HG02943 (cell line): ENCODE measurements around the gene ZBTB42.
"Not testable (repeated sequence)": the region's sequence is repeated elsewhere in the genome, so short reads cannot be mapped to it uniquely, and the experiment has no call there.

ENCODE experiments used
- ATAC-seq: cut with Tn5 transposase; IDR thresholded peaks from one replicate; pipeline ENCODE4 v1.9.1; 2021; ENCODE audit warnings: mild to moderate bottlenecking, low read depth, moderate library complexity; ENCODE audit not compliant: unreplicated experiment

The ZBTB42 gene

GRCh38 chr14:104827177-104828055 lies 26.5 kb downstream of the ZBTB42 start:
- ATAC-seq, result no peak

GRCh38 chr14:104830781-104831180 lies 29.9 kb downstream of the ZBTB42 start:
- no peak for ATAC-seq

- not testable (repeated sequence) for ATAC-seq
Measured at GRCh38 chr14:104836171-104836935, 35.5 kb downstream of the ZBTB42 start.

GRCh38 chr14:104841730-104842129 lies 40.8 kb downstream of the ZBTB42 start:
- no peak for ATAC-seq

GRCh38 chr14:104843006-104843405 lies 42.1 kb downstream of the ZBTB42 start:
- ATAC-seq, result no peak

GRCh38 chr14:104843442-104844305 lies 42.8 kb downstream of the ZBTB42 start:
- ATAC-seq, result no peak

GRCh38 chr14:104844306-104845032 lies 43.6 kb downstream of the ZBTB42 start:
- ATAC-seq, result no peak

- no peak for ATAC-seq
Measured at GRCh38 chr14:104845033-104845666, 44.2 kb downstream of the ZBTB42 start.

- ATAC-seq, result no peak
Measured at GRCh38 chr14:104845834-104846441, 45.0 kb downstream of the ZBTB42 start.

GRCh38 chr14:104852280-104852663 lies 51.4 kb downstream of the ZBTB42 start:
- ATAC-seq, result no peak
